ENCODE data around the gene PCED1B.

The PCED1B gene

DNA sequence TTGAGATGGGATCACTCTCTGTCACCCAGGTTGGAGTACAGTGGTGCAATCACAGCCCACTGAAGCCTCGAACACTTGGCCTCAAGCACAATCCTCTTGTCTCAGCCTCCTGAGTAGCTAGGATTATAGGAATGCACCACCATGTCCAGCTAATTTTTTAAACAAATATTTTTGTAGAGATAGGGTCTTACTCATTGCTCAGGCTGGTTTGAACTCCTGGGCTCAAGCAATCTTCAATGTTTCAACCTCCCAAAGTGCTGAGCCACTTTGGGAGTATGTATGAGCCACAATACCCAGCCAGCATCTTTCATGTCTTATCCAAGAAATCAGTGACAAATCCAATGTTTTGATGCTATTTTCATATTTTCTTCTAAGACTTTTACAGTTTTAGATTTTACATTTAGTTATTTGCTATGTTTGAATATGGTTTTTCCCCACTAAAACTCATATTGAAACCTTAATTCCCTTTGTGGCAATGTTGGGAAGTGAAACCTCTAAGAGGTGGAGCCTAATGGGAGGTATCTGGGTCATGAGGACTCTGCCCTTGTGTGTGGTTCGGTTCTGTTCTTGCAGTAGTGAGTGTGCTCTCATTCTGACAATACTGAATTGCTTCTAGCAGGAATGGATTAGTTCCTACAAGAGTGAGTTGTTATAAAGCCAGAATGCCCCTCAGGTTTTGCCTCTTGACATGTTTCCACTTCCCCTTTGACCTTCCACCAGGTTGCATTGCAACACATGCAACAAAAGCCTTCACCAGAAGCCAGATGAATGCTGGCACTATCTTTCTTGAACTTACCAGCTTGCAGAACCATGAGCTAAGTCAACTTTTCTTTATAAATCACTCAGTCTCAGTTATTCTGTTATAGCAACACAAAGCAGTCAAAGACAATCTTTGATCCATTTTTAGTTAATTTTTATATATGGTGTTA lies 81.2 kb downstream of the PCED1B start:
- TF ChIP-seq RAD21 (IDR thresholded peaks at IDR 0.05; ENCODE audit: low read depth) = no peak
- no peak for TF ChIP-seq TEAD4 (IDR thresholded peaks at IDR 0.05)
- no peak for TF ChIP-seq NFIC (IDR thresholded peaks at IDR 0.05)
- no peak for TF ChIP-seq ZBTB7A (IDR thresholded peaks at IDR 0.05; ENCODE audit: low read depth)
- TF ChIP-seq, protein P1, sequence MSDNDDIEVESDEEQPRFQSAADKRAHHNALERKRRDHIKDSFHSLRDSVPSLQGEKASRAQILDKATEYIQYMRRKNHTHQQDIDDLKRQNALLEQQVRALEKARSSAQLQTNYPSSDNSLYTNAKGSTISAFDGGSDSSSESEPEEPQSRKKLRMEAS (IDR thresholded peaks at IDR 0.05) = no peak
- TF ChIP-seq REST (IDR thresholded peaks at IDR 0.05; ENCODE audit: low read depth) = no peak
- TF ChIP-seq CEBPB (IDR thresholded peaks at IDR 0.05) = no peak
- no peak for TF ChIP-seq CREB1 (IDR thresholded peaks at IDR 0.05; ENCODE audit: low read depth)
- TF ChIP-seq EP300 (IDR thresholded peaks at IDR 0.05; ENCODE audit: borderline replicate concordance) = no peak
- no peak for TF ChIP-seq TAF1 (IDR thresholded peaks at IDR 0.05; ENCODE audit: low read depth)
- no peak for TF ChIP-seq USF1 (IDR thresholded peaks at IDR 0.05)

DNA sequence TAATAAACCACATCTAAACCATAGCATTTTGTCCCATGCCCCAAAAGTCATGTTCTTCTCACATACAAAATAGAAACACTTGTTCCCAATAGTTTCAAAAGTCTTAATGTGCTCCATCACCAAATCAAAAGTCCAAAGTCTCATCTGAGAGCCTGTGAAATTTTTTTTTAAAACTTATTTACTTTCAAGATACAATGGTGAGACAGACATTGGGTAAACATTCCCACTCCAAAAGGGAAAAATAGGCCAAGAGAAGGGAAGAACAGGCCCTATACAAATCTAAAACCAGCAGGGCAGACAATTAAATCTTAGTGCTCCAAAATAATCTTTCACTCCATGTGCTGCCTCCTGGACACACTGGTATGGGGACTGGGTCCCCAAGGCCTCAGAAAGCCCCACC lies 84.7 kb downstream of the PCED1B start:
- TF ChIP-seq USF1 (IDR thresholded peaks at IDR 0.05) = no peak
- no peak for TF ChIP-seq NFIC (IDR thresholded peaks at IDR 0.05)
- TF ChIP-seq EGR1 (IDR thresholded peaks at IDR 0.05) = no peak
- TF ChIP-seq TEAD4 (IDR thresholded peaks at IDR 0.05) = no peak
- no peak for TF ChIP-seq REST (IDR thresholded peaks at IDR 0.05; ENCODE audit: low read depth)
- TF ChIP-seq RAD21 (IDR thresholded peaks at IDR 0.05; ENCODE audit: low read depth) = no peak
- TF ChIP-seq, protein P1 (IDR thresholded peaks at IDR 0.05) = no peak
- TF ChIP-seq ZBTB7A (IDR thresholded peaks at IDR 0.05; ENCODE audit: low read depth) = no peak
- TF ChIP-seq EP300 (IDR thresholded peaks at IDR 0.05; ENCODE audit: borderline replicate concordance) = no peak
- TF ChIP-seq TCF12 (IDR thresholded peaks at IDR 0.05; ENCODE audit: low read depth) = no peak
- TF ChIP-seq YY1 (IDR thresholded peaks at IDR 0.05; ENCODE audit: low read depth) = no peak
- no peak for TF ChIP-seq CREB1 (IDR thresholded peaks at IDR 0.05; ENCODE audit: low read depth)

DNA sequence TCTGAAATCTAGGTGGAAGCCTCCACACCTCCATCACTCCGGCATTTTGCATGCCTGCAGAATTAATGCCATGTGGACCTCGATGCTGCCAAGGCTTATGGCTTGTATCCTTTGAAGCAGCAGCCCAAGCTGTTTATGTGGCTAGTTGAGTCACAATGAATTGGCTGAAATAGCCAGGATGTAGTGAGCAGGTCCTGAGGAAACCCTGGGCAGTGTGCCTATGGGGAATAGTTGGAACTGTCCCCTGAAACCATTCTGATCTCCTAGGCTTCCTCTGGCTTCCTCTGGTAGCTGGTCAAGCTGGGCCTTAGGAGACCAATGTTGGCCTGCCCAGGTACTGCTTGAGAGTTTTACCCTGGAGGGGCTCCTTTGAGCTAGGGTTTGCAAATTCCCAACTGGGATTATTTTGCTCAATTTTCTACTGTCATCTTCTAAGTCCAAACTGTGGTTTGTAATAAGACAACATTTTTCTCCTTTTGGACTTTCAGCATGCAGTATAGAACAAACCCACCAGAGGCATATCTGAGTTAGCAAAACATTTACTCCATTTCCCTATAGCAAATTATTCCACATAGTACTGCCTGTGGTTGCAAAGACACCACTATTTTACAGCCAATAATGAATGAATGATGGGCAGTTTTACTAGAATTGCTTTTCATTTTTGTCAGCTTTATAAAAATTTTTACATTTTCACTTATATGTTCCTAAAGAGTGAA lies 85.5 kb downstream of the PCED1B start:
- TF ChIP-seq EP300 (IDR thresholded peaks at IDR 0.05; ENCODE audit: borderline replicate concordance) (no peak), CEBPB (IDR thresholded peaks at IDR 0.05) (no peak), RAD21 (IDR thresholded peaks at IDR 0.05; ENCODE audit: low read depth) (no peak), TCF12 (IDR thresholded peaks at IDR 0.05; ENCODE audit: low read depth) (no peak), CREB1 (IDR thresholded peaks at IDR 0.05; ENCODE audit: low read depth) (no peak), EGR1 (IDR thresholded peaks at IDR 0.05) (no peak), FOXM1 (IDR thresholded peaks at IDR 0.05; ENCODE audit: borderline replicate concordance, low read depth) (no peak), ZBTB7A (IDR thresholded peaks at IDR 0.05; ENCODE audit: low read depth) (no peak)
- TF ChIP-seq, protein P1 (IDR thresholded peaks at IDR 0.05) = no peak

GRCh38 chr12:47165934-47166333 lies 86.5 kb downstream of the PCED1B start:
- TF ChIP-seq NFIC (IDR thresholded peaks at IDR 0.05) (no peak), EGR1 (IDR thresholded peaks at IDR 0.05) (no peak), YY1 (IDR thresholded peaks at IDR 0.05; ENCODE audit: low read depth) (no peak), TEAD4 (IDR thresholded peaks at IDR 0.05) (no peak), CREB1 (IDR thresholded peaks at IDR 0.05; ENCODE audit: low read depth) (no peak), REST (IDR thresholded peaks at IDR 0.05; ENCODE audit: low read depth) (no peak), TCF12 (IDR thresholded peaks at IDR 0.05; ENCODE audit: low read depth) (no peak), USF1 (IDR thresholded peaks at IDR 0.05) (no peak), RAD21 (IDR thresholded peaks at IDR 0.05; ENCODE audit: low read depth) (no peak), FOXM1 (IDR thresholded peaks at IDR 0.05; ENCODE audit: borderline replicate concordance, low read depth) (no peak), EP300 (IDR thresholded peaks at IDR 0.05; ENCODE audit: borderline replicate concordance) (no peak), CEBPB (IDR thresholded peaks at IDR 0.05) (no peak), ZBTB7A (IDR thresholded peaks at IDR 0.05; ENCODE audit: low read depth) (no peak), TAF1 (IDR thresholded peaks at IDR 0.05; ENCODE audit: low read depth) (no peak)
- TF ChIP-seq, protein P1 (IDR thresholded peaks at IDR 0.05) = no peak
